ENCODE data around the gene ATOX1. TPM values are rescaled to one million over a fixed set of nuclear protein-coding genes. Genes with fewer than 3 reads are reported as not detected.
A peak's percentile ranks its signal among the peaks of the same experiment; 100 is the strongest.

ATOX1 gene
- total and polyA plus RNA-seq, 3 donors from 2014 or later, result 115 to 145 (median 135) TPM

- Histone ChIP-seq H3K4me1 (peaks cover 46% of the 10 kb centered on the region), H3K4me3 (no peak overlapping the region), H3K9me3 (no peaks in the 10 kb centered on the region), H3K36me3 (ENCODE audit: low read depth, missing control alignments) (no peaks in the 10 kb centered on the region), H3K27me3 (no peaks in the 10 kb centered on the region), H3K27ac (peak overlapping the region; percentile 31 to 47)
- intact Hi-C loops (cut with DNase I; ENCODE audit: low total_unique reads), result loop anchor here (5.0 kb wide), 1 partner anchor 85 kb away; no protein-coding TSS in a partner anchor
- DNase-seq, result no peak
- TF ChIP-seq CTCF (IDR thresholded peaks at IDR 0.05) (no peak), POLR2A (IDR thresholded peaks at IDR 0.05) (no peak)
- 79% methylated on average over 6 of the region's 6 CpGs for WGBS, 2 donors
Observed at GRCh38 chr5:151741678-151742423, 16.6 kb downstream of the ATOX1 start.

- TF ChIP-seq CTCF (IDR thresholded peaks at IDR 0.05) (no peak), POLR2A (IDR thresholded peaks at IDR 0.05) (no peak)
- Histone ChIP-seq H3K4me1 (peaks cover 50% of the 10 kb centered on the region), H3K9me3 (no peaks in the 10 kb centered on the region), H3K36me3 (ENCODE audit: low read depth, missing control alignments) (no peaks in the 10 kb centered on the region), H3K27me3 (no peaks in the 10 kb centered on the region), H3K27ac (peak overlapping the region; percentile 31 to 47), H3K4me3 (no peak overlapping the region)
- intact Hi-C loops (cut with DNase I; ENCODE audit: low total_unique reads), result loop anchor here (5.0 kb wide), 1 partner anchor 84 kb away; no protein-coding TSS in a partner anchor
- 32 to 36% methylated on average over 2 of the region's 2 CpGs for WGBS, 2 donors
- DNase-seq, result no peak
Observed at GRCh38 chr5:151740958-151741373, 17.5 kb downstream of the ATOX1 start.

DNA sequence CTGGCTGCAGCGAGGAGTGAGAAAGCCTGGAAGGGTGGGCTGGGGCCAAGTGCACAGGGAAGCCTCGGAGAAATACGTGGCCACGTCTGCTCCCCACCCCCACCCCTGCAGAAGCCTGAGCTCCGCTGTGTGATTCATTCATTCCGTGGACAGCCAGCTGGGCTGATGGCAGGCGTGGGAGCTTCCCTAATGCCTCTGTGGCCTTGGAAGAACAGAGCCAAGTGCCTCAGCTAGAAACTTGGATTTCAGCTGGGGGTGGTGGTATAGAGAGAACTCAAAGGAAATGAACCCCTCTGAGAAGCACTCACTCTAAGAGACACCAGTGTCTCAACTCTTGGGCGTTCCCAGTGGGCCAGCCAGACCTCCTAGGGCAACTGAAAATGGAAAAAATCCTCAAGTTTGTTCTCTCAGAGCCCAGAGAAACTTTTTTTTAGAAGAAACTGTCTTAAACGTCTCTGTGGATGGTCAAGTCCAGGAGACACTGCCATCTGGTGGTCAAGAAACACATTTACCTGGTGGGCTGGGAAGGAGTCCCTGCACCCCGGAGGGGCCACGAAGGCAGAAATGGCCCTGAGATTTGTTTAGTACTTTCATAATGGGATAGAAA, 18.0 kb downstream of the ATOX1 start:
- peaks cover 50% of the 10 kb centered on the region for H3K4me1 ChIP-seq
- H3K36me3 ChIP-seq (ENCODE audit: low read depth, missing control alignments), result no peaks in the 10 kb centered on the region
- DNase-seq, result peak; percentile 91
- TF ChIP-seq CTCF (IDR thresholded peaks at IDR 0.05) (peak; percentile 95 to 99 (median 96)), POLR2A (IDR thresholded peaks at IDR 0.05) (no peak)
- H3K4me3 ChIP-seq, result no peak overlapping the region
- no peaks in the 10 kb centered on the region for H3K9me3 ChIP-seq
- intact Hi-C loops (cut with DNase I; ENCODE audit: low total_unique reads), result loop anchor here (5.0 kb wide), 1 partner anchor 83 kb away; no protein-coding TSS in a partner anchor
- WGBS, 2 donors, result 10% methylated on average over 10 to 11 of the region's 11 CpGs
- peak overlapping the region; percentile 31 to 47 for H3K27ac ChIP-seq
- no peaks in the 10 kb centered on the region for H3K27me3 ChIP-seq

DNA sequence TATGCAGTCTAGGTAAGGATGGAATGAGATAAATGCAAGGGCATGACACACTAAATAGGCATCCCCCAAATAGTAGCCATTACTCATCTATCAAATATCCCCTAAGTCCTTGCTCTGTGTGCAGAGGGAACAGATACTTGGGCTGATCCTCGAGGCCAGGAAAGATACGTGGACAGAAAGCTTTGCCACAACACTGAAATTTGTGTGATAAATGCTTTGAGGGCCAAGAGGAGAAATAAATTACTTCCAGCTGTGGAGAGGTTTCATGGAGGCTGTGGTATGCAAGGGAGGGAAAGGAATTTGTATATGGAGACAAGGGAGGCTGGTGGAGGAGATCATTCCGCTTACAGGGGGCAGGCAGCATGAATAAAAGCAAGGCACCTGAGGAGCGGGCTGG, 18.5 kb downstream of the ATOX1 start:
- H3K36me3 ChIP-seq (ENCODE audit: low read depth, missing control alignments), result no peaks in the 10 kb centered on the region
- DNase-seq, result no peak
- H3K4me3 ChIP-seq, result no peak overlapping the region
- TF ChIP-seq POLR2A (IDR thresholded peaks at IDR 0.05) (no peak), CTCF (IDR thresholded peaks at IDR 0.05) (no peak)
- WGBS, 2 donors, result 22 to 29% methylated on average over 4 of the region's 4 CpGs
- no peaks in the 10 kb centered on the region for H3K27me3 ChIP-seq
- peaks cover 50% of the 10 kb centered on the region for H3K4me1 ChIP-seq
- peak overlapping the region in 1 of 2 donors; percentile 31 for H3K27ac ChIP-seq
- intact Hi-C loops (cut with DNase I; ENCODE audit: low total_unique reads), result loop anchor here (5.0 kb wide), 1 partner anchor 83 kb away; no protein-coding TSS in a partner anchor
- no peaks in the 10 kb centered on the region for H3K9me3 ChIP-seq
